Globus pallidus (tissue), 1 donor: Measurements from ENCODE around the gene RAB11FIP5.
"Not testable (repeated sequence)": the region's sequence is repeated elsewhere in the genome, so short reads cannot be mapped to it uniquely, and the experiment has no call there.

Source experiments
- DNase-seq: peaks from one replicate; pipeline ENCODE4 v3.0.0-alpha.2; 2015; ENCODE audit warnings: low spot score

Gene RAB11FIP5

GRCh38 chr2:73112913-73113854 is at the start of gene RAB11FIP5:
RAB11FIP5 (minus strand) TSS chr2:73112948; CDS start chr2:73112777, 171 bp downstream.
- DNase-seq: peak; percentile 67

- peak; percentile 36 for DNase-seq
These were observed 43.9 kb upstream of the RAB11FIP5 start for GRCh38 chr2:73156539-73157124.

GRCh38 chr2:73142937-73143336 is 30.2 kb upstream of the RAB11FIP5 start:
- DNase-seq: no peak

DNA sequence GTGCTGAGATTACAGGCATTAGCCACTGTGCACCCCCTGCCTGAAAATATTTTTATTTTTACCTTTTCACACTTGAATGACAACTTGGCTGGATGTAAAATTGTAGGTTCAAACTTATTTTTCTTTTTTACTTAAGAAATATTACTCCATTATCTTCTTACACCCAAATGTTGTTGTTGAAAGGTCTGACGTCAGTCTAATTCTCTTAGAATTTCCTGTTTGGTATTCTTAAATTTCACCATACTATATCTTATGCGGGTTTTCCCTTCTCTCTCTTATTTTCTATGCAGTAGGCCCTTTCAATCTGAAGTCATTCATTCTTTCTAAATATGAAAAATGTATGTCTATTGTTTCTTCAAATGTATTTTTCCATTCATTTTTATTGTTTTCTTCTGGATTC is 29.1 kb upstream of the RAB11FIP5 start:
- no peak for DNase-seq

DNA sequence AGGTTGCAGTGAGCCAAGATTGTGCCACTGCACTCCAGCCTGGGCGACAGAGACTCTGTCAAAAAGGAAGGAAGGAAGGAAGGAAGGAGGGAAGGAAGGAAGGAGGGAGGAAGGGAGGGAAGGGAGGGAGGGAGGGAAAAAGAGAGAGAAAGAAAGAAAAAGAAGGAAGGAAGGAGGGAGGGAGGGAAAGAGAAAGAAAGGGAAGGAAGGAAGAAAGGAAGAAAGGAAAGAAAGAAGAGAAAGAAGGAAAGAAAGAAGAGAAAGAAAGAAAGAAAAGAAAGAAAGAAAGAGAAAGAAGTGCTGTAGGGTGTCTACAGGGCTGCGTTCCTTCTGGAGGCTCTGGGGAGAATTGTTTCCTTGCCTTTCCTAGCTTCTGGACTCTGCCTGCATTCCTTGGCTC is 22.5 kb upstream of the RAB11FIP5 start:
- DNase-seq: no peak

DNA sequence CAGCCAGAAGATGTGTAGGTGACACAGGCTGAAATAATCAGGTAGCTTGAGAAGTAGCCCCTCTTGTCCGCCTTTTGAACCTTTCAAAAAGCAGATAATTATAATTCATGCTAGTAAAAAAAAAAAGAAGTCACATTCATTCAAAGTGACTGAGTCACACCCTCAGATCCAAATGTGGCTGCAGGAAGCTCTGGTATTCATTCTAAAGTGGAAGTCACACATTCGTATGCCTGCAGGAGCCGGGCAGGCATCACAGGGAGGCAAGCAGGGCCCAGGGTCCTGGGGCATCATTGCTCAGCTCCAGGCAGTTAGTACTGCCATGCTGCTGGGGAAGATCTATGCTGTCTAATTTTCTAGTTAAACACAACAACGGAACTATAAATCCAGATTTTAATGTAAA is 21.7 kb upstream of the RAB11FIP5 start:
- DNase-seq: no peak

- no peak for DNase-seq
These were observed 20.9 kb upstream of the RAB11FIP5 start for GRCh38 chr2:73133566-73134197.

DNA sequence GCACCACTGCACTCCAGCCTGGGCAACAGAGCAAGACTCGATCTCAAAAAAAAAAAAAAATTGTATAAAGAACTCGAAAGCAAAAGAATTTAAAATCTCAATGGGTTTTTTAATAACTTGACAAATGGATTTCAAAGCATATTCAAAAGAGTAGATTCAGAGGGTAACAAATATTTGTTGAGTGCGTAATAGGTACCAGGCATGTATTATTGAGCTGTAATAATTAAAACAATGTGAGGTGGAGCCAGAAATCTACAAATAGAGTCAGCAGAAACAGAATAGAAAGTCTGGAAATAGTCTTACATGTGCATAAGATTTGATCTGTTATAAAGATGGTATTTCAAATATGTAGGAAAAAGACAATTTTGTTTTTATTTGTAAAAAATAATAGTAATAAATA is 19.1 kb upstream of the RAB11FIP5 start:
- DNase-seq: no peak

DNA sequence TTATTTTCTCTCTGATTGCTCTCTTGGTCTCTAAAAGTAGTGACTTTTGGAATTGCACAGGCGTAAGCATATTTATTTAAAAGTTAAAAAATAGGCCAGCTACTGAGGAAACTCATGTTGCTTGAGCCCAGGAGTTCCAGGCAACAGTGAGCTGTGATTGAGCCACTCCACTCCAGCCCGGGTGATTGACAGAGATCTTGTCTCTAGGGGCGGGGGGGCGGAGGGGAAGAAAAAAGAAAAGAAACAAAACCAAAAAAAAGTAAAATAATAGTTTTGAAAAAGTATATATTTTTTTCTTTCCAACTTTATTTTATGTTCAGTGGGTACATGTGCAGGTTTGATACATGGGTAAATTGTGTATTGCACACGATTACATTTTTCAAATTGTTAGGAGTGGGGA is 18.0 kb upstream of the RAB11FIP5 start:
- DNase-seq: no peak

DNA sequence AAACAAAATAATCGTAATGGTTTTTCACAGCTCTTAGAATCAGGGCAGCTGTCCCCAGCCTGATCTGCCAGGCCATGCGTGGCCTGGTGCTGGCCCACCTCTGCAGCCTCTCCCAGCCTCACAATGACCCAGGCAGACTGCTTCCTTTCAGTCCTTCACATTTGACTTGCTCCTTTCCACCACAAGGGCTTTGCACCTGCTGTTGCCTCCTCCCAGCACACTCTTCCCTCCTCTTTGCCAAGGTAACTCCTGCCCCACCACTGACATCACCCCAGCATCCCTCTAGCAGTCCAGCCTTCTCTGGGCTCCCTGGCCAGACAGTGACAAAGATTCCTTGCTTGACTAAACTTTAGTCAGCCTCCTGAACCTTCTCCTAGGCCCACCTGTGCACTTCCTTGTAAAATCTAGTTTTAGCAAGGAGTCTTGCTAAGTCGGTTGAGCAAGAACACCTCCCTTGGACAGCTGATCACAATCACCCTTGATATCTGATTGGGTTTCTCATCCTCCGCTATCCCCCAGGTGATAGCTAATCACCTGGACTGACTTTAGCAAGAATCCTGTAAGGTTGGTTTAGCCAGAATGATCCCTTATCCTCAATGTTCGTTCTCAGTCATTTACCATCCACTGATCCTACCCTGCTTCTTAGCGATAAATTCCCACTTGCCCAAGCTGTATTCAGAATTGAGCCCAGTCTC is 16.2 kb upstream of the RAB11FIP5 start:
- DNase-seq: no peak

- no peak for DNase-seq
These were observed 9.8 kb upstream of the RAB11FIP5 start for GRCh38 chr2:73122536-73122935.

DNA sequence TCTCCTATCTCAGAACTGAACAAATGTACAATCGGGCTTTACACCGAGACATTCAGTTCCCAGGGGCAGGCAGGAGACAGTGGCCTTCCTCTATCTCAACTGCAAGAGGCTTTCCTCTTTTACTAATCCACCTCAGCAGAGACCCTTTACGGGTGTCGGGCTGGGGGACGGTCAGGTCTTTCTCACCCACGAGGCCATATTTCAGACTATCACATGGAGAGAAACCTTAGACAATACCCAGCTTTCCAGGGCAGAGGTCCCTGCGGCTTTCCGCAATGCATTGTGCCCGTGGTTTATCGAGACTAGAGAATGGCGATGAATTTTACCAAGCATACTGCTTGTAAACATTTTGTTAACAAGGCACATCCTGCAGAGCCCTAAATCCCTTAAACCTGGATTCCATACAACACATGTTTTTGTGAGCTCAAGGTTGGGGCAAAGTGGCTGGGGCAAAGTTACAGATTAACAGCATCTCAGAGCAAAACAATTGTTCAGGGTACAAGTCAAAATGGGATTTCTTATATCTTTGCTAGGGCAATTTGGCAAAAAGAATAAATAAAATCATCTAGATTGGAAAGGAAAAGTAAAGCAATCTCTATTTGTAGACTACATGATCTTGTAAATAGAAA is 7.0 kb upstream of the RAB11FIP5 start:
- DNase-seq: not testable (repeated sequence)

GRCh38 chr2:73117441-73117840 is 4.7 kb upstream of the RAB11FIP5 start:
- DNase-seq: no peak

DNA sequence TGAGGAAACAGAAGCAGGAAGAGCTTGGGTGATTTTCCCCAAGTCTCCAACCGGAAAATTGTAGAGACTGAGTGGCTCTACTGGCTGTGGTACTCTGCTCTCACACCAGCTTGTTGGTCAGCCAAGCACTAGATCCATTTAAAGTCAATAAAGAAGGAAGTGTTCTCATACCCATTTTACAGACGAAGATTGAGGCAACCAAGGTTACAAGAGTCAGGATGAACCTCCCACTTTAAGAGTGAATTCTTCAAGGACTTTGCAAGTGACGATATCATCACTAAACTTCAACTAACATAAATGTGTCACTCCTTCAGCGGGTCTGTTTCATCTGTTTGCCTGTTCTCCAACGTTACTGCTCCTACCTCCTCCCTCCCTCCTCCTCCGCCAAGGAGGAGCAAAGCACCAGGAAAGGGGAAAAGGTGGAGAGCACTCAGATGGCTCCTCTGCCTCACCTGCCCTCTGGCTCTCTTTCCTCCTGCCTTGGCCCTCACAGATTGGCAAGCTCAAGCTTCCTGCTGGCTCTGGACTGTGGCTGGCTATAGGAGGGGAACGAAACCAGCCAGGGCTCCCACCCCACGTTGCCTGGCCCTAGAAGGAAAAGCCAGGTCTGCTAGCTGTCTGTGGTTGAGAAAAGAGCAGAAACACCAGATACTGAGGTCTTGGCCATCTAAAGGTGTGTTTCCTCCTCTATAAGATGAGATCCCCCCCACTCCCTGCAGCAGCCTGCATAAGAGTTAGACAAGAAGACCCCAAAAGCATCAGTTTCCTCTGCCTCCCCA is 3.6 kb upstream of the RAB11FIP5 start:
- DNase-seq: no peak

DNA sequence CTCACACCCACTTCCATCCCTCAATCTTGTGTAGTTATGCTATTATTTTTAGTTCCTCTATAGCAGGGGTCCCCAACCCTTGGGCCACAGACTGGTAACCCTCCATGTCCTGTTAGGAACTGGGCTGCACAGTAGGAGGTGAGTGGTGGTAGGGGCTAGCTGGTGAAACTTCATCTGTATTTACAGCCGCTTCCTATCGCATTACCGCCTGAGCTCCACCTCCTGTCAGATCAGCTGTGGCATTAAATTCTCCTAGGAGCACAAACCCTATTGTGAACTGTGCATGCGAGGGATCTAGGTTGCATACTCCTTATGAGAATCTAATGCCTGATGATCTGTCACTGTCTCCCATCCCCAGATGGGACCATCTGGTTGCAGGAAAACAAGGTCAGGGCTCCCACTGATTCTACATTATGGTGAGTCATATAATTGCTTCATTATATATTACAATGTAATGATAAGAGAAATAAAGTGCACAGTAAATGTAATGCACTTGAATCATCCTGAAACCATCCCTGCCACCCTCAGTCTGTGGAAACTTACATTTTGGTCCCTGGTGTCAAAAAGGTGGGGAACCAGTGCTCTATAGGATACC is 1.6 kb upstream of the RAB11FIP5 start:
- no peak for DNase-seq

DNA sequence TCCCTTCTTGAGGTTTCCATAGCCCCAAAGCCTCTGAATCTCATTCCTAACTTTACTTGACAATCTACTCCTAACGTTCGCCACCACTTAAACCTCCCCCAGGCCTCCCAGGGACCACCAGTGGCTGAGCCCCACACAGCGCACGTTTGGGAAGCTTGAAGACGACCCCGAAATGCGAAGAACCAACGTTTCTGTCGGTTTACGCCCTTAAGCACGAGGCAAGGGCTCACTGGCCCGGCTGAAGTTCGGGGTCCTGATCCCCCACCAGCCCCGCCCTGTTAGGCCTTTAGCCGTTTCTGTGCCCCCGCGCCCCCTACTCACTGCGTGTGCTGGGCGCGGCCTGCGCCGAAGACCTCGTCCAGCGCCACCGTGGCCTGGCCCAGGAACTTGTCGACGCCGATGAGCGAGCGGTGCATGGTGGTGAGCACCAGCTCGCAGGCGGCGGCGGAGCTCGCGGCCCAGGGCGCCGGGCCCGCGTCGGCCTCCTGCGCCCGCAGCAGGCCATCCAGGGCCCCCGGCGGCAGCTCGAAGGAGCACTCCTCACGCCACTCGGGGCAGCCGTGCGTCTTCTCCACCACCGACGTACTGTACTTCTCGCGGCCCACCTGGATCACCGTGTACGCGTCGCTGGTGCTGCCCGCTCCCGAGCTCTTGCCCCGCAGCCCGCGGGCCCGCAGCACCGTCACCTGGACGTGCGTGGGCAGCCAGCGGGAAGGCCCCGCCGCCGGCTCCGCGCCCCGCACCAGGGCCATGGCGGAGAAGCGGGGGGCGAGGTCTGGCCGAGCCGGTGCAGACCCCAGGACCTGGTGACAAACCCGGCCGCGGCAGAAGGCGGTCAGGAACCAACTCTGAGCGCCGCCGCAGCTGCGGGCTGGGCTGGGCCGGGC is 479 bp downstream of the RAB11FIP5 start:
- no peak for DNase-seq

DNA sequence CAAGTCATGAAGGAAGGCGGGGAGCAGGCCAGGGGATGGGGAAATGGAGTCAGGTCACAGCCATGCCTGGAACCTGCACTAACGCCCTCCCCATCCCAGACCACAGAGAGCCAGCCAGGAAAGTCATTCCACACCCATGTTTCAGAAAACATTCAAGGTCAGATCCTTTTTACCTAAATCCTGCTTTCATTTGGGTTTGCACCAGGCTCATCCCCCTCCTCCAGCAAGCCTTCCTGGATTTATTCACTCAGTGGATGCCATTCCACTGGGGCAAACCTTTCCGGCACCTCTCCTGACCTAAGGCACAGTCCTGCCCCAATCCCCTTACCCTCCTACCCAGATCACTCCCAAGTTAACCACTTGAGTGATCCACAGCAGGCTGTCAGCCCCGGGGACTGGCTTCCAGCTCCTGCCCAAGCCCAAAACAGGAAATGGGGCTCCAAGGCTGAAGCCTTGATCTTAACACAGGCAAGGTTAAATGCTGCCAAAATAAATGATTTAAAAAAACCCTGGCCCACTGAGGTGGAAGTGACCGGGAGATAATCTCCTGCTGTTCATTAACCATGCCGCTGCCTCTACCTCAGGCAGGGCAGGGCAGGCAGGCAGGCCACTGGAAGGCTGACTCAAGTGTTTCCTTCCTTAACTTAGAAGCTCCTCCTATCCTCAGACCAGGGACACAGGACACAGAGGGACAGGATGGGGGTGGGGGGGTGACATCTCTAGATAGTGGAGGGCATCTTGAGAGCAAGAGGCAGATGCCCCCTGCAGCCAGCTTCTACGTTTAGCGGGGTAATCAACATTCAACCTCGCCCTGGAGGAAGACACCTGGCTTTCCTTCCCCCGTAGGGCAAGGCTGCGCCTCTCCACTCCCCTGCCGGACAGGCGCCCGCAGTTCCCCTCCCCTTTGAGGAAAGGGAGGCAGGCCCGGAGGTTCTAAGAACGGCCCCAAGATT is 1.4 kb downstream of the RAB11FIP5 start:
- no peak for DNase-seq
